Stimulated activated CD4-positive, alpha-beta T cell treated with anti-CD3 and anti-CD28 coated beads, Interleukin-15, amount 100 ng/mL, for 48 hours (primary cell): ENCODE measurements around the gene REN.

Experiments used
- DNase-seq, 2 donors: peaks; one replicate each; pipeline ENCODE4 v3.0.0-alpha.2; 2020; ENCODE audit warnings: low read depth in 2 of 2

Gene REN

GRCh38 chr1:204166219-204166618 lies at the start of gene REN:
REN (minus strand) TSS chr1:204166337; CDS start chr1:204166293, 44 bp downstream.
- DNase-seq: no peak

GRCh38 chr1:204213668-204214662 lies 47.8 kb upstream of the REN start, which contains the start of gene GOLT1A:
GOLT1A (minus strand) TSS chr1:204213988; CDS start chr1:204213906, 82 bp downstream.
- DNase-seq: peak; percentile 18 to 47

- no peak for DNase-seq
Observed at GRCh38 chr1:204212715-204213114, 46.6 kb upstream of the REN start.

GRCh38 chr1:204211046-204211445 lies 44.9 kb upstream of the REN start:
- DNase-seq: no peak

- DNase-seq: peak; percentile 50 to 68
Observed at GRCh38 chr1:204207136-204207616, 41.0 kb upstream of the REN start.

- no peak for DNase-seq
Observed at GRCh38 chr1:204206121-204206520, 40.0 kb upstream of the REN start.

GRCh38 chr1:204205486-204205885 lies 39.3 kb upstream of the REN start:
- DNase-seq: no peak

- no peak for DNase-seq
Observed at GRCh38 chr1:204204944-204205343, 38.8 kb upstream of the REN start.

- DNase-seq: no peak
Observed at GRCh38 chr1:204203206-204203767, 37.1 kb upstream of the REN start.

- DNase-seq: no peak
Observed at GRCh38 chr1:204202481-204202880, 36.3 kb upstream of the REN start.

GRCh38 chr1:204201348-204202040 lies 35.4 kb upstream of the REN start:
- DNase-seq: no peak

GRCh38 chr1:204199579-204199978 lies 33.4 kb upstream of the REN start:
- DNase-seq: no peak

- no peak for DNase-seq
Observed at GRCh38 chr1:204198348-204199340, 32.5 kb upstream of the REN start.

- no peak for DNase-seq
Observed at GRCh38 chr1:204197068-204197467, 30.9 kb upstream of the REN start.

- DNase-seq: no peak
Observed at GRCh38 chr1:204196068-204196795, 30.1 kb upstream of the REN start, which contains the start of gene KISS1. KISS1 (minus strand) TSS chr1:204196491; CDS start chr1:204192876, 3,615 bp downstream.

GRCh38 chr1:204194771-204195170 lies 28.6 kb upstream of the REN start:
- DNase-seq: no peak

GRCh38 chr1:204194080-204194479 lies 27.9 kb upstream of the REN start:
- DNase-seq: no peak

- no peak for DNase-seq
Observed at GRCh38 chr1:204192589-204193352, 26.6 kb upstream of the REN start.

- no peak for DNase-seq
Observed at GRCh38 chr1:204192046-204192445, 25.9 kb upstream of the REN start.
